Stimulated activated CD4-positive, alpha-beta T cell treated with anti-CD3 and anti-CD28 coated beads, Interleukin-1b, Interleukin-23, amount 100 ng/mL, for 24 hours (primary cell): ENCODE results near the gene EPHA6.
"Not testable (repeated sequence)": the region's sequence is repeated elsewhere in the genome, so short reads cannot be mapped to it uniquely, and the experiment has no call there.

Experiments used
- DNase-seq, 4 experiments: peaks; one replicate each; pipeline ENCODE4 v3.0.0-alpha.2; 2020; ENCODE audit warnings: low read depth in 4 of 4, low spot score in 1 of 4

The EPHA6 gene

DNA sequence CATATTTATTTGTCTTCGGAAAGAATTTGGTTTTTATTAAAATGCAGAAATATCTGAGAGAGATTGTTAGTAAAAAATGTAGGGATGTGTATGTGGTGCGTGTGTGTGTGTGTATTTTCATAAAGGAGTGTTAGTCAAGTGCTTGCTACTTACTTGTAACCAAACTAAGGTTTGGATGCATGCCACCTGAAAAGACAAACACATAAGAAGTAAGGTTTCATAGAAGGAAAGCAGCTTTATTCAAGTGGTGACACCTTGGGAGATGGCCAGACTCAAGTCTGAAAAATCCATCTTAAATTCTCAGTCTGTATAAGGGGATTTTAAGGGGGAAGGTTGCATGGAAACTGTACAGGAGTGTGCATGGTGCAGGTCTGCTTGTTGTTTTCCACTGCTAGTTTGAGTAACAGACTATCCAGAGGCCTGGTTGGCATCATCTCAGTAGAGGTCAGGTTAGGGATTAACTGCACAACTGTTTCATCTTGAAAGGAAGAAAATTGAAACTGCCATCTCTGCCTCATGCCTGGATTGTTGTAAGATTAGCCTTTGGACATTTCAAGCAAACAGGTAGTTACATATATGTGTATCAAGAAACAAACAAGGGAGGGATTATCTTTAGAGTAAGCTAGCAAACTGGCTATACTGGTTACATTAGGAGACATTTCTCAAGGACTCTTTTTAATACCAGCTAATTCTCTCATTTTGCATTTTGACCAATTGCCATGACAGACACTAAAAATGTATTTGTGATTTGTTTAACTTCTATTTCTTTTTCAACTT lies 196.7 kb downstream of the EPHA6 start:
- no peak for DNase-seq

DNA sequence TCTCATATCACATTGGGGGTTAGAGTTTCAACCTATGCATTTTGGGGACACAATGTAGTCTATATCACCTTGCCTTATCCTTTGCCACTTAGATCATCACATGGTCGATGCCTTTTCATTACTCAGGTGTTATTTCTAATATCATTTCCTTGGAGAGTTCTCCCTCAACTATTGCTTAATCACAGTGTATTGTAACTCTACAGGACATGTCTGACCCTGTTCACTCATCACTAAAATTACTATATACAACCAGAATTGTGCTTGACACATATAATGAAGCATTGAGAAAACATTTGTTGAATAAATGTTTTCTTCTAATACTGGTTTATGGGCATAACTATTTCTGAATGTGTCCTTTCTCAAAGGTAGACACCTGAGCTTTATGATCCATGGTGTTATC lies 207.4 kb downstream of the EPHA6 start:
- DNase-seq, result no peak

DNA sequence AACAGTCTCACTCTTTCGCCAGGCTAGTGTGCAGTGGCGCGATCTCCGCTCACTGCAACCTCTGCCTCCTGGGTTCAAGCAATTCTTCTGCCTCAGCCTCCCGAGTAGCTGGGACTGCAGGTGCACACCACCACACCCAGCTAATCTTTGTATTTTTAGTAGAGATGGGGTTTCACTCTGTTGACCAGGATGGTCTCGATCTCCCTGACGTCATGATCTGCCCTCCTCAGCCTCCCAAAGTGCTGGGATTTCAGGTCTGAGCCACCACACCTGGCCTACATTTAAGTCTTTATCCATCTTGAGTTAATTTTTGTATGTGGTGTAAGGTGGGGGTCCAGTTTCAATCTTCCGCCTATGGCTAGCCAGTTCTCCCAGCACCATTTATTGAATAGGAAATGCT lies 211.2 kb downstream of the EPHA6 start:
- not testable (repeated sequence) for DNase-seq

DNA sequence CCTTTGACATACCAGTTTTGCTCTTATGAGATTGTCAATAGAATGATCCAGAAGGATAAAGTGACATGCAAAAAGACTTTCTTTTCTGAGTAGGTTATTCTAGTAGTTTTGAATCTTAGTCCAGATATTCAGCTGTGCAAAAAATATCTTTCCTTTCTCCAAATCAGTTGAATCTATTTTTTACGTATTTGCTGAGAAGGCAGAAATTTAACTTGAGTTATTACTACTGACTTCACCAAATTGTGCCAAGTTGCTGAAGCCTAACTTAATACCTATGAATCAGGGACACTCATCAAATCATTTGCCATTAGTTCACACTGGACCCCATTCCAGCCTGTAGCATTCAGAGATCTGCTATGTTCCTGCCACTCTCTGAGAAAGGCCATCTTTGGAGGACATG lies 215.6 kb downstream of the EPHA6 start:
- DNase-seq, result no peak

DNA sequence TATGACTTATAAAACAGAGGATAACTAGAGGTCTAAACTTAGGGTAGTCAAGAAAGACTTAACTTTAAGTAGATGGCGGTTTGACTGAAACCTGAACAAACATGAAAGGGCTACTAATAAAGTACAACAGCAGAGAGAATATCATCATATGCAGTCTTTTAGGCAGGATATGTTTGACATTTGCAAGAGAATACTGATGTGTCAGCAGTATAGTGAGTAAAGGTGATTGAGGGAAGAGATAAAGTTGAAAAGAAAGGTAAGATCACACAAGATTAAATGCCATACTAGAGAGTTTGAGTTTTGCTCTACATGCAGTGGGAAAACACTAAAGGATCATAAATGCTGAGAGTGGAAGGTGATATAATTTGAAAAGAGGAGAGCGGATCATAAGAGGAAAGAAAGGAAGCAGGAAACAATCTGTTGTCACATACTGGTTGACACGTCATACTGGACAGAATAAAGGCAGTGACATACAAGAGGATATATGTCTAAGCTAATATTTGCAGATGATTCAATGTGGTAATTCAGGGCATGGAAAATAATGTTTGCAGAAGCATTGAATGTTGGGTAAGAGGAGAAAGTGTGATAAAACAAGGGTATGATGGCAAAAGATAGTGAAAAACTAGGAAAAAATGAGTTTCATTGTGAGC lies 223.0 kb downstream of the EPHA6 start:
- DNase-seq, result no peak

DNA sequence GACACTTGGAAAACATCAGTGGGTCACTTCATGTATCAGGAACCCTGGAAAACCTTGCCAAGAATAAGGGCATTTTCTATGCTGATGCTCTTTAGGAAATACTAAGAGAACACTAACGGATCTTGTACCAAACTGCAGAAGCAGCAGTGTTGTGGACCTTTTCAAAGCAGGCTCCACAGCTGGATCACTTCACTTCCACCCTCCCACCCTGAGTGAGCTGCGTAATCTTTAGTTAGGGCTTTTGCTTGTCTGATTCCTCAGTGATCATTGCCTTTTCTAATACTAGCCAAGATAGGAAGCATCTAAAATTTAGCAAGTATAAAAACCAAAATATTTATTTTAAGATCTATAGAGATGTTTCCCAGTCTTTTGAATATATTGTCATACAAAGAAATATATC lies 229.0 kb downstream of the EPHA6 start:
- no peak for DNase-seq

DNA sequence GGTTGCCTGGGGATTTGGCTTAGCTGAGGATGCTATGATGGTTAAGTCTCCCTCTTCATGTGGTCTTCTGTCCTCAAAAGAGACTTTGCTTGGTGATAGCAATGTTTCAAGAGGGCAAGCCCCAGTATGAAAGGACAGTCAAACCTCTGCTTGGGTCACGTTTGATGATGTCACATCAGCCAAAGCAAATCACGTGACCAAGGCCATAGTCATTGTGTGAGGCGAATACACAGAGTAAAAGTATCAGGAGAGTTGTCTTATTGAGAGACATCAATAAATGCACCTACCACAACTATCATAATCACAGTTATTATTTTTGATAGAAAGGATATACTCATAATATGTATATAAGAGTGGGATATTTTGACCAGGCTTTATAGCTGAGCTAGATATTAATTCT lies 243.0 kb downstream of the EPHA6 start:
- DNase-seq, result no peak

DNA sequence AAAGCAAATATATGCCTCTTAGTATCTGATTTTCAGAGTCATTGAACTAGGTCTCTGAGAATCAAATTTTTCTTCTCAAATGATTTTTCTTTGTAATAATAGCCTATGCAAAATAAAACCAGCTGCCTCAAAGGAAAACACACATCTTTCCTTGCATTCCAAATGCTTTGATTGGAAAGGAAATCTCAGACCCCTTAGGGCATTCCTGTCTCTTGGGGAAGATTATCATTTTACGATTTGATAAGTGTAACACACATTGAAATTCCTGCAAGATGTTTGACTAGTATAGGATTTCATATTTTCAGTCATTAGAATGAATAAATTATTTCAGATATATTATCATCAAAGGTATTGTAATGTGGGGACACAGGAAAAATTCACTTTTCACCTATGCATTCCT lies 244.8 kb downstream of the EPHA6 start:
- DNase-seq, result no peak

DNA sequence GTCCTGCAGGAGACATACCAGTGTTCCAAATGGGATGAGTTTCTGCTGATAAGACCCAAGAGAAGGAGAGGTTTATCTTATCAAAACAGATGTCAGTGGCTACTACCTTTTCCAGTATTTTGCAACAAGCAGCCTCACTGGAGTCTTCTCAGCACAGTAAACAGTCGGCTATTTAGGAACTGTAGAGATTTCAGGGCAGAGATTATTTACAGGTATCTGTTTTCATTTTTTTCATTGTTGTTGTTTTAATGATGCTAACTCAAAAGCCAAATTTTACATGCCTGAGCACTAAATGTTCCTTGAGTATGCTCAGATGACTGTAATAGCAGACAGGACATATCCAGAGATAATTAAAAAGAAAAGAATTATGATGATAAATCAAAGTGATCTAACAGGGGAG lies 252.1 kb downstream of the EPHA6 start:
- no peak for DNase-seq

DNA sequence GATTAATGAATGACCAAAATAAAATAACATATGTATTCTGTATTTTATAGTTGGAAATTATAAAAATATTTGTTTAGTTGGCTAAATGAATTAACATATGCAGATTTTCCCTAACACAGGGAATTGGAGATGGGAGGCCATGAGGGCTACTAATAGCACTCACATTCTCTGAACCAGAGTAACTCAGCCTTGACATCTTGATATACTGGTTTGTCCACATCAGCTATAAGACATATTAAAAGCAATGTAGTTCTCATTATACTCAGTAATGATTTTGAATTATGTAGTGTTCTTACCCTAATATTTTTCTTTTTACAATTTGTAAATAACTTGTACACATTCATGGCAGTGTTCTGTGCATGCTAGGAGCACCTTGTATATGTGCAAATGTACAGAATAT lies 255.9 kb downstream of the EPHA6 start:
- no peak for DNase-seq

DNA sequence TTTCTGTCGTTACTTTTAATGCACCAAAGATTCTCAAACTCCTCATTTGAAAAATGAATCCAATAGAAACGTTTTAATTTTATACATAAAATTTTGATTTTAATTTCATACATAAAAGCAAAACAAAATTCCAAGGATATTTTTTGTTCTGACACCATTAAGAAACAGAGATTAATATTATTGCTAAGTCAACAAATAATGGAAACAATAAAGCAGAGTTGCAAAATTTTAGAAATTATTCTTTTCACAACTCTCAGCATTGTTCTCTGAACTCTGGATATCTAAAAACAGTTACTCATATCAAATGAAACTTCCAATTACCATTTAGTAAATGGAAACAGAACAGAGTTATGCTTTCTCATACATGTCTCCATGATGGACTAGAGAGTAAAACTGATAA lies 260.2 kb downstream of the EPHA6 start:
- no peak for DNase-seq

DNA sequence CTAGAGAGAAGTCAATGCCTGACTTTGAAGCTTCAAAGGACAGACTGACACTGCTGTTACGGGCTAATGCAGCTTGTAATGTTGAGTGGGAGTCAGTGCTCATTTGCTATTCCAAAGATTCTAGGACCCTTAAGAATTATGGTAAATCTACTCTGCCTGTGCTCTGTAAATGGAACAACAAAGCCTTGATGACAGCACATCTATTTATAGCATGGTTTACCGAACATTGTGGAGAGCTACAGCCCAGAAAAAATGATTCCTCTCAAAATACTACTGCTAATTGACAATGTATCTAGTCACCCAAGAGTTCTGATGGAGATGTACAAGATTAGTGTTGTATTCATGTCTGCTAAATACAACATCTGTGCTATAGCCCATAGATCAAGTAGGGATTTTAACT lies 262.3 kb downstream of the EPHA6 start:
- no peak for DNase-seq

DNA sequence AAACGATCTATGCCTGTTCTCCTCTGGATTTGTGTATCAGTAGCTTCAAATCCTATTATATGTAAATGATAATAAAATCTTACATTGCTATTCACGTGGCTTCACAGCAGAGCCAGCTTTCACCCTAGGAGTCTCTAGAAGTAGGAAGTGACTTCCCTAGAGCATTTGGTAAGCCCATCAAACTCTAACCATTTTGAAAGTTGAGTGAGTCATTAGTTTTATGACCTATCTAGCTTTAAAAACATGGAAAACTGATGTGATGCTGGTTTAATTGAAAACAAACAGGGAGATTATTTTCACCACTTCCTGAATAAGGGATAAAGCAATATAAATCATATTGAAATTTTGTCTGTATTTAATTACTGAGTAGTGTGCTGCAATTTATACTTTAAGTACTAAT lies 275.2 kb downstream of the EPHA6 start:
- no peak for DNase-seq

DNA sequence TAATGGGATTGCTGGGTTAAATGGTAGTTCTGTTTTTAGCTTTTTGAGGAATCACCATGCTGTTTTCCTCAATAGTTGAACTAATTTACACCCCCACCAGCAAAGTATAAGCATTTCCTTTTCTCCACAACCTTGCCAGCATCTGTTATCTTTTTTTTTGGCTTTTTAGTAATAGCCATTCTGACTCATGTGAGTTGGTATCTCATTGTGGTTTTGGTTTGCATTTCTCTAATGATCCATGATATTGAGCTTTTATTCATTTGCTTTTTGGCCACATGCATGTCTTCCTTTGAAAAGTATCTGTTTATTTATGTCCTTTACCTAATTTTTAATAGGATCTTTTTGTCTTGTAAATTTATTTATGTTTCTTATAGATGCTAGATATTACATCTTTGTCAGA lies 288.2 kb downstream of the EPHA6 start:
- no peak for DNase-seq

DNA sequence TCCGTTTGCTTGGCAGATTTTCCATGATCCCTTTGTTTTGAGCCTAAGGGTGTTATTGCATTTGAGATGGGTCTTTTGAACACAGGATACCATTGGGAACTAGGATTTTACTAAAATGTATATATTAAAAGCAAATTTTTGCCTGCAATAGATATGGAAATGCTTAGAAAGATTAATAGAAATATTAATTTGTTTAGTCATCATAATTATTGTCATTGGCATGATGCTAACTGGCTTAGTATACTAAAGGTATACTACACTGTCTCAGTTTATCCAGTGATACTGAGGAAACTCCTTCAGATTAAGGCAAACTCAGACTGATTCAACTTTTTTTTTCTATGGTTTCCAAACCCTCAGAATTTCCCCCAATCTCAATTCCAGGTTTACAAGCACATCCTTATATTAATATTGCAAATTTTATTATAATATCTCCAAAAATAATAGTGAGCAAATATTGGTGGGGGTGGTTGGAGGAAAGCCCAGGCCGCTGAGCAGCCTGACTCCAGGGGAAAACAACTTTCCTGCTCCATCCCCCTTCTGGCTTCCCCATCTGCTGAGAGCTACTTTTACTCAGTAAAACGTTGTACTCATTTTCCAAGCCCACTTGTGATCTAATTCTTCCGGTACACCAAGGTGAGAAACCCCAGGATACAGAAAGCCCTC lies 291.7 kb downstream of the EPHA6 start:
- DNase-seq, result no peak

DNA sequence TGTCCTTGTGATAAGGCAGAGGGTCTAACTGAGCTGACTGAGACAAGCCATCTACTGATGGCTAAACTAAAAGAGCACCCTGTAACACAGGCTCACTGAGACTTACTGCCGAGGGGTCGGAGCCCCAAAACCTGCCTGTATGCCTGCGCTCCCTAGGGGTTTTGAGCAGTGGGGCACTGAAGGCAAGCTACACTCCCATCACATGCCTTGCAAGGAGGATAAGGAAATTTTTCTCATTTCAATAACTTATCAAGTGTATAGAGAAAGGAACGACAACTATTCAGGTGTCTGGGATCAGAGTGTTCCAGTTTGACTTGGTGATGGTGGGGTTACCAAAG lies 292.2 kb downstream of the EPHA6 start:
- DNase-seq, result no peak

DNA sequence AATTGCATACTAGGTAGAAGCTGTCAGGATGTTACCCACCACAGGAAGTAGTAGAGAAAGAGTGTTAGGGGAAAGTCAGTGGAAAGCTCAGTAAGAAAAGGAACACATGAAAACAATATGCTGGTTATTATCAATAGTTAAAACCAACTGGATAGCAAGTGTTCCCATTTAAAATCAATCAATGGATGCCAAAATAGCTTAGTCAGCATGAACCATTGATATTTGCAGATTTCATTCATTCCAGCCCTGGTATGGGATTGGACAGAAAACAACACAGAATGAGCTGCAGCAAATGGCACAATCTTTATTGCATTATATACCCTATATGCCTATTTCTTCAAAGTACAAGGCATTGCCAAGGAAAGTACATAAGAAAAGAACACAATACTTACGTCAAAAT lies 293.7 kb downstream of the EPHA6 start:
- DNase-seq, result no peak

DNA sequence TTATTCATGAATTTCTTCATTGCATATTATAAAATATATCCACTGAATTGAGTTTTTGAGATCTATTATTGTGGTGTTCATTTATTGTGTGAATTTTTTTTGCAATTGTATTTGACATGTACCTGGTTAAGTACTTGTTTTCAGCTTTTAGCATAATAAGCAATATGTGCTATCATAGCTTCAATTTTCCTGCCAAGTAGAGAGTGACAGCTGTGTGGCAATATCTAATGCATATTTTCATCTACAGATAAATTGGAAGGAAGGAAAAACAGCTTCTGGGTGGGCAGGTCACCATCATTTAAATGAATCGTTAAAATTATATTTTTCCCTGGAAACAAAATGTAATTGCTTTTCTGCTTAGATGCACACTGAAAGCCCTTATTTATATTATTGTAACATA lies 296.9 kb downstream of the EPHA6 start:
- no peak for DNase-seq

DNA sequence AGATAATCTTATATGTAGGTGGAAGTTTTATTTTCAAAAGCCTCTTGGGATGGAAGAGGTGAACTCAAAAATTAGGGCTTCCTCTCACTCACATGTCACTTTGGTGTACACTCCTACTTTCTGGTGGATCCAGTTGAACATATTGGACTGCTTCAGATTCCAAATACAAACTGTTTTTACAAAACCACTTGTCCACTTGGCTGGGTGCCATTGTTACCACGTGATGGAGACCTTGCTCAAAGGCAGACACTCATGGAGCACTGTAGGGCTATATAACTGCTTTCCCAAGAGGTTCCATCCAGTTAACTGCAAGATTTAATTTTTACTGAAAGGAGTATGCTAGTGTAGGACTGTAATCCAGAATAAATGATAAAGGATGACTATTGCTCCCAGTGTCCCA lies 307.0 kb downstream of the EPHA6 start:
- DNase-seq, result no peak

DNA sequence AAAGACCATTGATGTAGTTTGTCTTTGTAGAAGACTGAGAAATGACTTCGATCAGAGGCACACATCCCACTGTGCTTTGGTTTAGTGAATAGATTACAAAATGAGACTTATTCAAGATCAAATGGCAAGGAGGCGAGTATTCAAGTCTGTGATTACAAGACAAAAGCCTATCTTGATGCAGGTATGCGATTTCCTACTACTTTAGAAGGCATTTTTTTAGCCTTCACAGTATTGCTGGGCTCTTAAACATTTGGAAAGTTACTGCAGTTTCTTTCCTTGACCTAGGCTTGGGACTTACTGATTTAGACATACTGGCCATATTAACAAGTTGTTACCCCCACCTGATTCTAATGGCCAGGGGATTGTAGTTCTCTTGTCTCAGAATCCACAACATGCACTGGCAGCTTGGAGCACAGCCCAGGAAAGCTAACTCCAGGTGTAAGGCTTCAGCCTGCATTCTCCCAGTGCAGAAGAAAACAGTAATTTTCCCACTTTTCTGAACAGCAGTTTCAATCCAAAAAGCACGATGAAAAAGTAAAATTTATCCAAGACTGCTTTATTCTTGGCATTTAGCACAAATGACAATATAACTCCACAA lies 311.6 kb downstream of the EPHA6 start:
- no peak for DNase-seq

DNA sequence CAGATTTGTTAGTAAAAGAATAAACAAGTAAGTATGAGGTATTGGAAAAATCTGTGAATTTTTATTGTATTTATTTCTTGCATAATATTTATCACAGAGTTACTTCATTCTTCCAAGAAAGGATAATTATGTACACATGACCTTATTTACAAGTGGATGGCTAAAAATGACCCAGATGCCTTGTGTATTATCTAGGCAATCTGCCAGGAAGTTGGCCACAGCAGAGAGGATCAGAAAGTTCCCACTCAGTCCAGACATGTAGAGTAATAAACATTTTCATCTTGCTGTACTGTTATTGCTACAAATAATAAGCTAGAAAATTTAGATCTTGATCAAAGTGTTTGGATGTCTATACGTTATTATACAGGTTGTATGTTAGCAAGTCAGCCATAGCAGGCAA lies 317.1 kb downstream of the EPHA6 start:
- no peak for DNase-seq

DNA sequence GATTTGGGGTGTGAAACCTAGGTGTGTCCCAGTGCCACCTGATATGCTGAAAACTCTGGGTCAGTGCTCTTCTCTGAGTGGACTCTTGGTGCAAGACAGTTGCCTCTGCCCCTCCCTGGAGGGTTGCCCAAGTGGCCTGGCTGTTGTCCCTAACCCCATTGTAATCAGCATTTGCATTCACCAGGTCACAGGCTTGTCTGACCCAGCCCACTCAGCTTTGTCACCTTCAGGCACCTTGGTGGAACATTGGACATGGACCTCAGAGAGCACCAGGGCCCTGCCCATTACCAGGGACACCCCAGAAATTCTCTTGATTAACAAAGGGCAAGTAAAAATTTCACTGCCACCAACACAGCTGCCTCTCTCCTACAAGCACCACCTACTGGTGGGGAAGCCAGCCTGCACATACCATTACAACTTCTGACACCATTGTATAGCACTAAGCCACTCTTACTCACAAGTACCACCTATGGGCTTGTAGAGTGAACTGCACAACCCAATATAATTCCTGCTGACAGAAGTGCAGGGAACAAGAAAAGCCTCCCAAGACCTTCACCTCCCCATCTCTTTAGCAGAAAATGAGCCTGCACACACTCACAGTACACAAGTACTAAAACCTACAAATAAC lies 324.6 kb downstream of the EPHA6 start:
- no peak for DNase-seq
